ENCODE measurements around the gene PIEZO2.

GRCh38 chr18:11155034-11155759 is 5.8 kb upstream of the PIEZO2 start:
- TF ChIP-seq CTCF (IDR thresholded peaks at IDR 0.05; ENCODE audit: insufficient read depth, low read length): no peak
- TF ChIP-seq REST (IDR thresholded peaks at IDR 0.05; ENCODE audit: insufficient replicate concordance, low read depth): no peak
- TF ChIP-seq POLR2AphosphoS5 (IDR thresholded peaks at IDR 0.05; ENCODE audit: low read depth): no peak
- TF ChIP-seq GABPA (IDR thresholded peaks at IDR 0.05; ENCODE audit: low read depth): no peak
